HUES6 (cell line): Measurements from ENCODE around the gene ARID4B.
"Not testable (repeated sequence)": the region's sequence is repeated elsewhere in the genome, so short reads cannot be mapped to it uniquely, and the experiment has no call there.

ENCODE experiments used
- H3K27ac ChIP-seq: 2 replicates; pipeline ENCODE4 v1.7.0; 2013; ENCODE audit warnings: low read depth, mild to moderate bottlenecking, low read length, inconsistent platforms
- H3K27me3 ChIP-seq: 2 replicates; pipeline ENCODE4 v1.6.1; 2013; ENCODE audit warnings: low read length; ENCODE audit not compliant: control insufficient read depth, insufficient read depth
- H3K36me3 ChIP-seq: 2 replicates; pipeline ENCODE4 v1.6.1; 2013; ENCODE audit warnings: low read length; ENCODE audit not compliant: control insufficient read depth, insufficient read depth
- H3K4me1 ChIP-seq: 2 replicates; pipeline ENCODE4 v1.6.1; 2013; ENCODE audit warnings: low read length; ENCODE audit not compliant: control insufficient read depth, insufficient read depth
- H3K4me3 ChIP-seq: 2 replicates; pipeline ENCODE4 v1.5.1; 2013; ENCODE audit warnings: low read depth, low read length
- H3K9ac ChIP-seq: one replicate; pipeline ENCODE4 v1.6.1; 2013; ENCODE audit warnings: mild to moderate bottlenecking, low read length
- H3K9me3 ChIP-seq: 2 replicates; pipeline ENCODE4 v1.6.1; 2013; ENCODE audit warnings: low read depth, low read length; ENCODE audit not compliant: control insufficient read depth, insufficient read depth

Gene ARID4B

DNA sequence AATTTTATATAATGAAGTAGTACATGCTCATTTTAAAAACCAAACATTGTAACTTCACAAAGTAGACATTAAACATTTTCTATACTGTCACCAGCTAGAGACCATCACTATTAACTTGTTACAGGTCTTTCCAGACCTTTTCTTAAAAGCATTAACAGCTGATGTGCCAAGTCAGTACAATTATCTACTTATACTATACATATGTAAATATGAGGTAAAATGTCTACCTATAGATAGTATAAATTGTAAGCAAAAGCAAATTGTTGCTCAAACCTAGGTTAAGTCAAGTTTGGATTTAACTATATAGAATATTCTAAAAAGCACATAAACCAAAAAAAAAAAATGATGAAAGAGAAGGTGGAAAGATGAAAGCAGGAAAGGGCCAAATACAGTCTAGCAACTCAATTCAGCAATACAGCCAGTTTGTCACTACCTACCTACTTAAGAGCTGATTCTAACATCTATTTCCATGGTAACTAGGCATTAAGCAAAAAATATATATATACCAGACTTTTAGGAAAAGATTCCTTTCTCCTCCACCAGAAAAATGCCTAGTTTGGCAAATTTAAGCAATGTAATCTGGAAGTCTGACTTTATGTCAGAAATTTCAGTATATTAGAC, 34.5 kb downstream of the ARID4B start:
- no peaks in the 10 kb centered on the region for H3K36me3 ChIP-seq
- peaks cover 14% of the 10 kb centered on the region for H3K4me1 ChIP-seq
- H3K9ac ChIP-seq, result no peak overlapping the region
- peaks cover 7% of the 10 kb centered on the region; the same call in 1 of the 2 replicates for H3K9me3 ChIP-seq
- no peak overlapping the region for H3K4me3 ChIP-seq
- no peaks in the 10 kb centered on the region for H3K27me3 ChIP-seq
- no peak overlapping the region for H3K27ac ChIP-seq

DNA sequence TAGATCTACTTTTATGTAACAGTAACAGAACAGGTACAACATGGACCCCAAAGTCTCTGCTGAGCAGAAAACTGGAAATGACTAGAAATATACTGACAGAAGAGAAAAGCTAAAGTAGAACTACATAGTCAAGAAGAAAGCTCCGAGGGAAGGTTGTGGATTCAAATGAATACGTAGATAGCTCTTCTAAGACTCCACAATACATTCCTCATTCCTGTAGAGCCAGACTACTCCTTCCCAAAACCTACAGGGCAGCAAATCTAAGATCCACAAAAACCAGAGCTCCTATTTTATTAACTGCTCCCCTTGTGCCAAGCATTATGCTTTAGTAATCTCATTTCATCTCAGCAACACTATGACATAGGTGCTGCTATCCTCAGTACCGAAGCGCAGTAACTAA, 35.2 kb downstream of the ARID4B start:
- H3K36me3 ChIP-seq, result no peaks in the 10 kb centered on the region
- no peaks in the 10 kb centered on the region for H3K27me3 ChIP-seq
- H3K27ac ChIP-seq, result no peak overlapping the region
- H3K4me1 ChIP-seq, result peaks cover 16% of the 10 kb centered on the region
- no peak overlapping the region for H3K4me3 ChIP-seq
- H3K9me3 ChIP-seq, result peaks cover 4% of the 10 kb centered on the region; the same call in 1 of the 2 replicates
- H3K9ac ChIP-seq, result no peak overlapping the region

DNA sequence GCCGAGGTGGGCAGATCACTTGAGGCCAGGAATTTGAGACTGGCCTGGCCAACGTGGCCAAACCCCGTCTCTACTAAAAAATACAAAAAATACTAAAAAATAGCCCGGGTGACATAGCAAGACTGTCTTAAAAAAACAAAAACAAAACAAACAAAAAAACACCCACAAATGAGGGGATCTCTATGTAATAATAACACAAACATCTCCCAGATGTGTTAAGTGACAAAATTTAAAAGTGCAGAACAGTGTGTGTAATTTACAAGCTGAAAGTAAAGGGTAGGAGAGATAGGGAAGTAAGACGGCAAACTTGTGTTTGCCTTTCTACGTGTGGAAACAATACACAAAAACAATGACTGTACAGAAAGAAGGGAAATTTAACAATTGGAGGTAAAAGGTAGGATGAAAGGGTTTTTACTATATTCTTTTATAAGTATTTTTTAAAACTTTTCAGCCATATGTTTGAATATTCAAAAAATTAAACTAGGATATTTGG, 36.3 kb downstream of the ARID4B start:
- Histone ChIP-seq H3K27me3 (no peaks in the 10 kb centered on the region), H3K4me3 (no peak overlapping the region), H3K4me1 (peaks cover 27% of the 10 kb centered on the region), H3K27ac (no peak overlapping the region), H3K9me3 (no peaks in the 10 kb centered on the region), H3K36me3 (no peaks in the 10 kb centered on the region), H3K9ac (no peak overlapping the region)

DNA sequence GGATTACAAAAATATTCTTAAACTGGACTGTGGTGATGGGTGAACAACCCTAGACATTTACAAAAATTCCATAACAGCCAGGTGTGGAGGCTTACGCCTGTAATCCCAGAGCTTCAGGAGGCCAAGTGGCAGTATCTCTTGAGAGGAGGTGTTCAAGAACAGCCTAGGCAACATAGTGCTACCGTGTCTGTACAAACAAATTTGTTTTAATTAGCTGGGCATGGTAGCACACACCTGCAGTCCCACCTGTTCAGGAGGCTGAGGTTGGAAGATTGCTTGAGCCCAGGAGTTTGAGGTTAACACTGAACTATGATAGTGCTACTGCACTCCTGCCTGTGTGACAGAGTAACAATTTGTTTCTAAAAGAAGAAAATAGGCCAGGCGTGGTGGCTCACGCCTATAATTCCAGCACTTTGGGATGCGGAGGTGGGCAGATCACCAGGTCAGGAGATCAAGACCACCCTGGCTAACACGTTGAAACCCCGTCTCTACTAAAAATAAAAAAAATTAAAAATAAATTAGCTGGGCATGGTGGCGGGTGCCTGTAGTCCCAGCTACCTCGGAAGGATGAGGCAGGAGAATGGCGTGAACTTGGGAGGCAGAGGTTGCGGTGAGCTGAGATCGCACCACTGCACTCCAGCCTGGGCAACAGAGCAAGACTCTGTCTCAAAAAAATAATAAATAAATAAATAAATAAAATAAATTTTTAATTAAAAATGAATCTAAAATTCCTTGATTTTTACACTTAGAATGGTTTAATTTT, 37.1 kb downstream of the ARID4B start:
- Histone ChIP-seq H3K27me3 (no peaks in the 10 kb centered on the region), H3K9ac (no peak overlapping the region), H3K9me3 (no peaks in the 10 kb centered on the region), H3K4me3 (no peak overlapping the region), H3K4me1 (peaks cover 31% of the 10 kb centered on the region), H3K27ac (no peak overlapping the region), H3K36me3 (no peaks in the 10 kb centered on the region)

DNA sequence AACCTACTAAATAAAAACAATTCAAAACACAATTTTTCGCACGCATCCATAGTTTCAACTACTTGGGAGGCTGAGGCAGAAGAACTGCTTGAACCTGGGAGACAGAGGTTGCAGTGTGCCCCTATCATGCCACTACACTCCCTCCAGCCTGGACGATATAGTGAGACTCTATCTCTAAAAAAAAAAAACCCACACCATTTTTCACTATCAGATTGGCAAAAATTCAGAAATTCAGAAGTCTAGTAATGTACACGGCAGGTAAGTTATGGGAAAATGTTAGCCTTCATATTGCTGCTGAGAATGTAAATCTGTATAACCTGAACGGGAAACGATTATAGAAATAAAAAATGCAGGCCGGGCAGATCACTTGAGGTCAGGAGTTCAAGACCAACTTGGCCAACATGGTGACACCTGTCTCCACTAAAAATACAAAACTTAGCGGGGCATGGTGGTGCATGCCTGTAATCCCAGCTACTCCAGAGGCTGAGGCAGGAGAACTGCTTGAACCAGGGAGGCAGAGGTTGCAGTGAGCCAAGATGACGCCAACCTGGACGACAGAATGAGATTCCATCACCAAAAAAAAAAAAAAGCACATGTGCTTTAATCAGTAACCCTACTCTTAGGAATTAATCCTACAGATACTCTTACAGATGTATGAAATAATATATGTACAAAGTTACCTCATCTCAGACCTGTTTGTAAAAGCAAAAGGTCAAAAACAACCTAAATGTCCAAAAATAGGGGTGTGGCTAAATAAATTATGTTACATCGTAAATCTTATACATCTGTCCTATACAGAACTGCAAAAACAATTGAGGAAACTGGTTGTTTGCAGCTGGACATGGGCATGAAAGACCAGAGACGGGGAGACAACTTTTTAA, 37.9 kb downstream of the ARID4B start:
- Histone ChIP-seq H3K36me3 (no peaks in the 10 kb centered on the region), H3K9ac (no peak overlapping the region), H3K4me3 (no peak overlapping the region), H3K9me3 (no peaks in the 10 kb centered on the region), H3K27ac (no peak overlapping the region), H3K4me1 (peaks cover 32% of the 10 kb centered on the region; the same call in 1 of the 2 replicates), H3K27me3 (no peaks in the 10 kb centered on the region)

DNA sequence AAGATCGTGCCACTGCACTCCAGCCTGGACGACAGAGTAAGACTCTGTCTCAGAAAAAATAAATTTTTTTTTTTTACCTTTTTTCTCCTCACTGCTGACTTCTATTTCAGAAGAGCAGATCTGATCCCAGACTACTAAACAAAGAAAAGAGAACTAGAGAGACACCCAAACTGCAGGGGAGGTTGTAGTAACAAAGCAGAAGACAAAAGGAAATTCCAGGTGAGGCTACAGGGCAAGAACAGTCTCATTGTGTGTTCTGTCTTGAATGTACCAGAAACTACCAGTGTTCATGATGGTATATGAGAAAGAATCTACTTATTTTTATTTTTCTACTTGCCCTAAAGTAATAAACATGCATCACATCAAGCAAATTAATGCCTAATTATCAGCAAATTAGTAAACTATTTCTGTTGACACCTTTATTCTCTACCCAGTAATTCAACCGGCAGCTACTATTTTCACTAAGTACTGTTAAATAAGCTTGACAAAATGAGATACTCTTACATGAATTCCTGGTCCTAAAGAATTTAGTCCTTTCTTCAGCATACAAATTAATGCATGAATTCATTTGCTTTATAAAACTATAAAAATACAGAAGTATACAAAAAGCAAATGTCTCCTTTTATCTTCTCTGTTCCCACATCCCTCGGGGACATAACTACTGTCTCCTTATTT, 40.6 kb downstream of the ARID4B start:
- no peak overlapping the region for H3K9ac ChIP-seq

DNA sequence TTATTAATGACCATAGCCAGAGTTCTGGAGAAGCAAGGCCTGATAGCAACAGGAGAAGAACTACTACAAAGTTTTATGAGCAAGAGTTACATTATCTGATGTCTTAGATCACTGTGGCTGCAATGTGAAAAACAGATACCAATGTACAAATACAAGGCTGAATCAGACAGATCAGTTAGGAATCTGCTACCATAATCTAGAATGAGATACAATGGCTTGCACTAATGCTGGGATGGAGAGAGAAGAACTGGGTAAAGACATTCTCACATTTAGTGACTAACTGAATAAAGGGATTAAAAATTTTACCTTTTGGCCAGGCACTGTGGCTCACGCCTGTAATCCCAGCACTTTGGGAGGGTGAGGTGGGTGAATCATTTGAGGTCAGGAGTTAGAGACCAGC, 41.3 kb downstream of the ARID4B start:
- Histone ChIP-seq H3K4me3 (no peak overlapping the region), H3K36me3 (no peaks in the 10 kb centered on the region), H3K27me3 (no peaks in the 10 kb centered on the region), H3K4me1 (peaks cover 22% of the 10 kb centered on the region; the same call in 1 of the 2 replicates), H3K9ac (no peak overlapping the region), H3K9me3 (no peaks in the 10 kb centered on the region), H3K27ac (no peak overlapping the region)

More for the DNA sequence above, 40.6 kb downstream of the ARID4B start:
- peaks cover 22% of the 10 kb centered on the region; the same call in 1 of the 2 replicates for H3K4me1 ChIP-seq
- H3K9me3 ChIP-seq, result no peaks in the 10 kb centered on the region
- no peaks in the 10 kb centered on the region for H3K27me3 ChIP-seq
- H3K27ac ChIP-seq, result 0 out of 2 replicates have a peak overlapping the region, but pooled peaks have one; percentile 10
- no peaks in the 10 kb centered on the region for H3K36me3 ChIP-seq
- no peak overlapping the region for H3K4me3 ChIP-seq

DNA sequence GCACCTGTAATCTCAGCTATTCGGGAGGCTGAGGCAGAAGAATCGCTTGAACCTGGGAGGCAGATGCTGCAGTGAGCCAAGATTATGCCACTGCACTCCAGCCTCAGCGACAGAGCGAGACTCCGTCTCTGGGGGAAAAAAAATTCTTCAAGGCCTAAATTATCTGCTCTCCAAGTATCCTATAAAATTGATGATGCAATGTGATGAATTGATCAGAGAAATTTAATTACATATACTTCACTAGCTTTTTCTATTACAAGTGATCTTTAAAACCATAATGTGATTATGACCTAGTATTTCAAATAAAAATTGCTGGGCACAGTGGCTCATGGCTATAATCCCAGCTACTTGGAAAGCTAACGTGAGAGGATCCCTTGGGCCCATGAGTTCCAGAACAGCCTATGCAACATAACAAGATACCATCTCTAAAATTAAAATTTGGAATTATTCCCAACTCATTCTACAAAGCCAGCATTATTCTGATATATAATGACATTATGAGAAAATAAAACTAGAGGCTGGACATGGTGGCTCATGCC, 43.7 kb downstream of the ARID4B start:
- Histone ChIP-seq H3K9me3 (no peaks in the 10 kb centered on the region), H3K9ac (no peak overlapping the region), H3K4me1 (peaks cover 41% of the 10 kb centered on the region), H3K36me3 (no peaks in the 10 kb centered on the region), H3K27ac (no peak overlapping the region), H3K4me3 (no peak overlapping the region), H3K27me3 (no peaks in the 10 kb centered on the region)

DNA sequence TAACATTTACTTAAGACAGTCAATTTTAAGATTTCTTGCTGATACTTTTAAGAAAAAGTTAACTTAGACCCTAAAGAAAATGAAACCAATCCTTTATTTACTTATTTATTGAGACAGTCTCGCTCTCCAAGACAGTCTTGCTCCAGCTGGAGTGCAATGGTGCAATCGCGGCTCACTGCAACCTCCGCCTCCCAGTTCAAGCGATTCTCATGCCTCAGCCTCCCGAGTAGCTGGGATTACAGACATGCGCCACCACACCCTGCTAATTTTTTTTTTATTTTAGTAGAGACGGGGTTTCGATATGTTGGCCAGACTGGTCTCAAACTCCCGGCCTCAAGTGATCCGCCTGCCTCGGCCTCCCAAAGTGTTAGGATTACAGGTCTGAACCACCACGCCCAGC, 44.3 kb downstream of the ARID4B start:
- H3K27me3 ChIP-seq, H3K36me3 ChIP-seq, H3K27ac ChIP-seq, H3K9me3 ChIP-seq, H3K4me3 ChIP-seq, H3K9ac ChIP-seq: not testable (repeated sequence)
- H3K4me1 ChIP-seq, result peaks cover 48% of the 10 kb centered on the region

DNA sequence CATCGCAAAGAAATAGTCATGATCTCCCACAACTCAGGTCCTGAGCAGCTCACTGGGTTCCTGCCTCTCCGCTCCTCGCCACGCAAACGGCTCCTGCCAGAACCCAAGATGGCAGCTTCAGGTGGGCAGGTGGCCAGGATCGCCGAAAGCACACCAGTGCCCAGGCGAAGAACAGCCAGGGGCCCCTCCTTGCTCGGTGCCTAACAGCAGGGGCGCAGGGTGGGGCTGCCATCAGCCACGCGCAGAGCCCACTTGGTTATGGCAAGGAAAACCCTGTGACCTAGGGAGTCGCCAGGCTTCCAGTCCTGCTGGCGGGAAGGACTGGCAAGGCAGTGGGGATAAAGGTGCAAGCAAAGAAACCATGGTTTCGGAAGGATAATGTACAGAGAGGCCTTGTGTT, 47.5 kb downstream of the ARID4B start:
- Histone ChIP-seq H3K27ac (no peak overlapping the region), H3K27me3 (no peaks in the 10 kb centered on the region), H3K9me3 (no peaks in the 10 kb centered on the region), H3K36me3 (no peaks in the 10 kb centered on the region), H3K9ac (no peak overlapping the region), H3K4me1 (peaks cover 31% of the 10 kb centered on the region), H3K4me3 (no peak overlapping the region)
